K562 (cell line): Measurements from ENCODE around the gene ARHGEF38. TPM values are rescaled to one million over a fixed set of nuclear protein-coding genes. Genes with fewer than 3 reads are reported as not detected.

Experiments used
- ATAC-seq: fragments of 200-7000 bp; cut with Tn5 transposase; 3 replicates; pipeline ENCODE4 v1.9.1; 2020; ENCODE audit warnings: moderate library complexity
- BruUV-seq: library from RNA; stranded (reverse); fragments of 400-500 nt; replicated peaks from 2 replicates; lab custom pipeline; 2021; lab: Mats Ljungman, UMichigan
- CTCF ChIA-PET: fragments of 300-600 bp; formaldehyde crosslinking; extraction: SDS; loops from one replicate; lab custom pipeline; 2021; ENCODE audit warnings: low intra/inter-chr PET ratio; lab: Yijun Ruan, JAX
- POLR2A ChIA-PET: fragments of 300-600, 350-650 bp; sonication (Branson Sonifier 250); formaldehyde crosslinking; extraction: SDS; loops from one replicate; lab custom pipeline; 2021; ENCODE audit warnings: antibody characterized with exemption, inconsistent platforms; lab: Yijun Ruan, JAX
- DNase-seq, 4 experiments: peaks; one replicate each; pipeline versions ENCODE4 v3.0.0 to v3.0.0-alpha.2; 2011 to 2018; ENCODE audit warnings: low spot score in 3 of 4, mixed read lengths in 3 of 4; ENCODE audit errors: extremely low read depth in 1 of 4
- FAIRE-seq: peaks from 2 replicates; lab custom pipeline; 2011; peaks lifted over from hg19 to GRCh38; lab: Jason Lieb, UNC
- H2AFZ ChIP-seq: 2 replicates; pipeline ENCODE4 v1.6.0; 2011; ENCODE audit warnings: low read depth, low read length, control low read depth, inconsistent platforms
- H3K27ac ChIP-seq: fragments of 200-600 bp; 3 replicates; pipeline ENCODE4 v1.8.0; 2011; ENCODE audit warnings: low read depth, mild to moderate bottlenecking, control low read depth, inconsistent platforms, low read length, moderate library complexity, mixed read lengths; ENCODE audit errors: extremely low read depth
- H3K27me3 ChIP-seq, 2 experiments: fragments of 300-600 bp in 1 of 2; 2 replicates in 1 of 2; 3 replicates in 1 of 2; pipeline versions ENCODE4 v1.6.0 to v1.8.0; 2011; ENCODE audit warnings: inconsistent platforms in 2 of 2, low read length in 2 of 2, mild to moderate bottlenecking in 1 of 2, mixed read lengths in 1 of 2, moderate library complexity in 1 of 2; ENCODE audit not compliant: control insufficient read depth in 2 of 2, insufficient read depth in 2 of 2
- H3K36me3 ChIP-seq: fragments of 300-600 bp; 3 replicates; pipeline ENCODE4 v1.8.0; 2011; ENCODE audit warnings: mild to moderate bottlenecking, low read length, inconsistent platforms; ENCODE audit not compliant: control insufficient read depth, insufficient read depth
- H3K4me1 ChIP-seq, 2 experiments: fragments of 200-600 bp in 1 of 2; replicated peaks in 1 of 2; 2 replicates in 1 of 2; 3 replicates in 1 of 2; pipeline versions ENCODE4 v1.5.1 to v1.8.0; 2011; ENCODE audit warnings: inconsistent platforms in 2 of 2, low read length in 2 of 2, mild to moderate bottlenecking in 1 of 2, mixed read lengths in 1 of 2, moderate library complexity in 1 of 2; ENCODE audit not compliant: control insufficient read depth in 2 of 2, insufficient read depth in 2 of 2
- H3K4me2 ChIP-seq: 2 replicates; pipeline ENCODE4 v1.6.1; 2011; ENCODE audit warnings: low read length, control low read depth, inconsistent platforms, mixed read lengths; ENCODE audit not compliant: insufficient read depth
- H3K4me3 ChIP-seq: fragments of 200-600 bp; sonication (generic), shearing (Covaris generic); 2 replicates; pipeline ENCODE4 v1.5.1; 2016; ENCODE audit warnings: control low read depth, inconsistent platforms
- H3K79me2 ChIP-seq: fragments of 200-600 bp; 3 replicates; pipeline ENCODE4 v1.8.0; 2011; ENCODE audit warnings: low read length, inconsistent platforms; ENCODE audit not compliant: control insufficient read depth, insufficient read depth
- H3K9ac ChIP-seq, 2 experiments: 2 replicates each; pipeline versions ENCODE4 v1.6.0 to v1.6.1; 2011; ENCODE audit warnings: low read depth in 2 of 2, low read length in 2 of 2, control low read depth in 1 of 2, inconsistent platforms in 1 of 2, mild to moderate bottlenecking in 1 of 2, mixed read lengths in 1 of 2; ENCODE audit not compliant: insufficient read depth in 1 of 2
- H3K9me1 ChIP-seq: one replicate; pipeline ENCODE4 v1.6.0; 2011; ENCODE audit warnings: inconsistent platforms, mild to moderate bottlenecking, low read length, moderate library complexity; ENCODE audit not compliant: control insufficient read depth, insufficient read depth
- H3K9me3 ChIP-seq: replicated peaks from 2 replicates; pipeline ENCODE4 v1.5.1; 2011; ENCODE audit warnings: low read depth, low read length, inconsistent platforms; ENCODE audit not compliant: control insufficient read depth, insufficient read depth
- H4K20me1 ChIP-seq: replicated peaks from 2 replicates; pipeline ENCODE4 v1.6.1; 2011; ENCODE audit warnings: low read length, inconsistent platforms, mixed read lengths; ENCODE audit not compliant: control insufficient read depth, insufficient read depth
- BRF1 ChIP-seq: IDR thresholded peaks from 3 replicates; pipeline ENCODE4 v1.6.1; 2011; ENCODE audit warnings: borderline replicate concordance, mild to moderate bottlenecking; ENCODE audit not compliant: insufficient read length; ENCODE audit errors: extremely low read depth
- CHD4 ChIP-seq: fragments of 200-600 bp; sonication (generic); IDR thresholded peaks from 3 replicates; pipeline ENCODE4 v1.6.1; 2012; ENCODE audit warnings: low read depth, mild to moderate bottlenecking, mixed read lengths, low read length, inconsistent platforms; ENCODE audit not compliant: insufficient read depth, insufficient replicate concordance, poor library complexity, severe bottlenecking
- ERF ChIP-seq: fragments of 450-650 bp; formaldehyde crosslinking; IDR thresholded peaks from 2 replicates; pipeline ENCODE4 v1.4.0; 2020; ENCODE audit warnings: mild to moderate bottlenecking, mixed read lengths
- ETV5 ChIP-seq: sonication (generic); formaldehyde crosslinking; IDR thresholded peaks from 2 replicates; pipeline ENCODE4 v1.4.0; 2020; ENCODE audit warnings: low read depth, mild to moderate bottlenecking, missing genetic modification reagents
- EWSR1 ChIP-seq: fragments of 450-650 bp; IDR thresholded peaks from 2 replicates; pipeline ENCODE4 v1.6.1; 2018; ENCODE audit warnings: borderline replicate concordance, mild to moderate bottlenecking, low read depth, moderate library complexity; ENCODE audit not compliant: partially characterized antibody
- GABPB2 ChIP-seq: fragments of 250-450 bp; sonication (Bioruptor Pico); conservative IDR thresholded peaks from 2 replicates; pipeline ENCODE4 v1.5.1; 2021; ENCODE audit warnings: mild to moderate bottlenecking
- KDM4B ChIP-seq, 2 experiments: fragments of 450-650 bp in 1 of 2; sonication (generic) in 1 of 2; IDR thresholded peaks; 2 replicates each; pipeline ENCODE4 v1.6.1; 2016 to 2017; ENCODE audit warnings: borderline replicate concordance in 2 of 2, antibody characterized with exemption in 1 of 2, low read depth in 1 of 2, mild to moderate bottlenecking in 1 of 2
- MCM7 ChIP-seq, 2 experiments: fragments of 450-650 bp; IDR thresholded peaks; 2 replicates each; pipeline ENCODE4 v1.6.1; 2016 to 2018
- MIER1 ChIP-seq: fragments of 450-650 bp; IDR thresholded peaks from 2 replicates; pipeline ENCODE4 v1.6.1; 2016; ENCODE audit warnings: antibody characterized with exemption, mild to moderate bottlenecking, low read depth
- NBN ChIP-seq: fragments of 450-650 bp; IDR thresholded peaks from 2 replicates; pipeline ENCODE4 v1.6.1; 2016; ENCODE audit warnings: low read depth, mild to moderate bottlenecking
- NR4A1 ChIP-seq, 2 experiments: fragments of 250-450 bp in 1 of 2; fragments of 450-650 bp in 1 of 2; sonication (Bioruptor Pico) in 1 of 2; IDR thresholded peaks; 2 replicates each; pipeline versions ENCODE4 v1.4.0 to v1.6.1; 2016 to 2020; ENCODE audit warnings: mild to moderate bottlenecking in 2 of 2, missing compliant biosample characterization in 1 of 2, missing genetic modification characterization in 1 of 2, moderate library complexity in 1 of 2
- OTX1 ChIP-seq: fragments of 450-650 bp; formaldehyde crosslinking; IDR thresholded peaks from 2 replicates; pipeline ENCODE4 v1.4.0; 2022; ENCODE audit warnings: mild to moderate bottlenecking
- RBM22 ChIP-seq: fragments of 200-400 bp; formaldehyde crosslinking; IDR thresholded peaks from 2 replicates; pipeline ENCODE4 v1.6.1; 2018; ENCODE audit warnings: low read length, low read depth; ENCODE audit not compliant: poor library complexity, severe bottlenecking
- RBM39 ChIP-seq: fragments of 200-400 bp; formaldehyde crosslinking; optimal IDR thresholded peaks from 2 replicates; pipeline ENCODE3; 2018; ENCODE audit warnings: low read depth, low read length
- RFX1 ChIP-seq: fragments of 450-650 bp; IDR thresholded peaks from 2 replicates; pipeline ENCODE4 v1.6.1; 2016; ENCODE audit warnings: mild to moderate bottlenecking, moderate library complexity
- SMARCE1 ChIP-seq: fragments of 450-650 bp; IDR thresholded peaks from 2 replicates; pipeline ENCODE4 v1.7.1; 2016; ENCODE audit warnings: mild to moderate bottlenecking
- TRIM24 ChIP-seq, 2 experiments: fragments of 450-650 bp; IDR thresholded peaks; 2 replicates each; pipeline ENCODE4 v1.6.1; 2016
- ZNF121 ChIP-seq: sonication (generic); formaldehyde crosslinking; conservative IDR thresholded peaks from 2 replicates; pipeline ENCODE4 v1.8.0; 2022; ENCODE audit warnings: missing genetic modification reagents
- ZNF134 ChIP-seq: fragments of 250-450 bp; sonication (Bioruptor Pico); conservative IDR thresholded peaks from 2 replicates; pipeline ENCODE4 v1.4.0; 2020
- ZNF586 ChIP-seq: fragments of 450-650 bp; formaldehyde crosslinking; conservative IDR thresholded peaks from 2 replicates; pipeline ENCODE4 v1.4.0; 2020; ENCODE audit warnings: mild to moderate bottlenecking, moderate library complexity
- WGBS: fragments of 100-300 bp; shearing (Covaris generic); methylation state at CpG from one replicate; pipeline ENCODE4 v1.1.6; 2016; ENCODE audit warnings: low coverage, mixed read lengths; ENCODE audit not compliant: insufficient coverage; ENCODE audit errors: missing lambda C conversion rate; 5-methylcytosine and 5-hydroxymethylcytosine counted together
- in situ Hi-C: fragments of 300-500 bp; cut with MboI; formaldehyde crosslinking; loops from 4 replicates; pipeline ENCODE4 v1.15.0; 2018; ENCODE audit warnings: inconsistent platforms, mixed read lengths
- intact Hi-C: fragments of 100-400 bp; cut with micrococcal nuclease; formaldehyde crosslinking; loops from 2 replicates; pipeline ENCODE4 v1.14.2; 2022
- polyA plus RNA-seq, 8 experiments: library from polyadenylated mRNA; depleted of rRNA in 4 of 8; stranded (reverse) in 5 of 8; unstranded in 3 of 8; fragments of >200 nt; fragmentation: Nextera tagmentation in 2 of 8; fragmentation: Illumina TruSeq in 1 of 8; extraction: Ambion mirVana in 2 of 8; extraction: Trizol in 1 of 8; gene quantifications; 2 replicates each; pipeline versions ENCODE4 v1.2.1 to v1.2.3, GENCODE V29; 2011 to 2014; ENCODE audit warnings: inconsistent platforms in 1 of 8, missing spikeins in 1 of 8
- total RNA-seq, 7 experiments: library from RNA; depleted of rRNA in 6 of 7; stranded (reverse); fragments of >200 nt in 6 of 7; fragmentation: Illumina TruSeq in 2 of 7; extraction: Trizol in 2 of 7; gene quantifications; 2 replicates each; pipeline versions ENCODE4 v1.2.1 to v1.2.3, GENCODE V29; 2011 to 2021; ENCODE audit warnings: low replicate concordance in 1 of 7

The ARHGEF38 gene
- total and polyA plus RNA-seq, 9 of the 15 experiments (the other 6 are each of a cell fraction or from before 2014, with no cell fraction given), result 0.17 TPM; not detected in 8

GRCh38 chr4:105556206-105556605 lies 3.8 kb downstream of the ARHGEF38 start:
- H4K20me1 ChIP-seq, result no peaks in the 10 kb centered on the region
- H3K79me2 ChIP-seq, result no peaks in the 10 kb centered on the region
- WGBS, result 0% methylated on average over 1 of the region's 1 CpG
- TF ChIP-seq EWSR1 (no peak), ERF (CRISPR knock-in tag) (no peak), ZNF121 (CRISPR knock-in tag) (no peak), BRF1 (no peak), MIER1 (no peak), NBN (no peak), CHD4 (no peak), RBM22 (no peak), OTX1 (no peak), ETV5 (CRISPR knock-in tag) (no peak), NR4A1 (CRISPR knock-in tag; IDR thresholded peaks at IDR 0.05) (no peak), NR4A1 (tag; IDR thresholded peaks at IDR 0.05) (no peak), SMARCE1 (no peak), KDM4B (IDR thresholded peaks at IDR 0.05; ENCODE audit: borderline replicate concordance in 2 of 2, low read depth in 1 of 2) (no peak), MCM7 (IDR thresholded peaks at IDR 0.05) (no peak), RFX1 (no peak), TRIM24 (IDR thresholded peaks at IDR 0.05) (no peak), ZNF134 (CRISPR knock-in tag) (no peak), GABPB2 (no peak), RBM39 (no peak), ZNF586 (CRISPR knock-in tag) (no peak)
- no peaks in the 10 kb centered on the region for H3K9me3 ChIP-seq
- H3K27ac ChIP-seq, result no peak overlapping the region
- POLR2A ChIA-PET, result no interaction called here
- H3K9ac ChIP-seq, result no peak overlapping the region
- H3K4me2 ChIP-seq, result no peak overlapping the region
- H3K4me1 ChIP-seq, result no peaks in the 10 kb centered on the region
- in situ Hi-C loops (no loop called here), intact Hi-C loops (no loop called here)
- H3K4me3 ChIP-seq, result no peak overlapping the region
- H3K36me3 ChIP-seq, result no peaks in the 10 kb centered on the region
- no peak for ATAC-seq
- DNase-seq, result no peak
- H2AFZ ChIP-seq, result no peak overlapping the region
- no TSS peak for BruUV-seq
- H3K27me3 ChIP-seq, result peaks cover 0 to 7% of the 10 kb centered on the region in 2 experiments; a peak in 1 of 5 replicates
- CTCF ChIA-PET, result interaction anchor here (0.6 kb wide), 1 partner anchor 547 kb away, joined by 3 read pairs; no protein-coding TSS in a partner anchor
- no peaks in the 10 kb centered on the region for H3K9me1 ChIP-seq
- no peak for FAIRE-seq
